Skeletal muscle tissue (tissue), 4 donors: ENCODE measurements around the gene ATP13A2. TPM values are rescaled to one million over a fixed set of nuclear protein-coding genes. Genes with fewer than 3 reads are reported as not detected.

ENCODE experiments used
- H3K27ac ChIP-seq: one replicate; pipeline ENCODE4 v1.7.0; 2013; ENCODE audit warnings: mild to moderate bottlenecking, low read depth, low read length, inconsistent platforms
- H3K27me3 ChIP-seq, 3 donors: one replicate each; pipeline ENCODE4 v1.7.0; 2013; ENCODE audit warnings: low read length in 3 of 3; ENCODE audit not compliant: control insufficient read depth in 3 of 3, insufficient read depth in 3 of 3
- H3K36me3 ChIP-seq, 3 donors: one replicate each; pipeline ENCODE4 v1.7.0; 2013; ENCODE audit warnings: low read length in 3 of 3; ENCODE audit not compliant: control insufficient read depth in 3 of 3, insufficient read depth in 3 of 3
- H3K4me1 ChIP-seq, 3 donors: one replicate each; pipeline ENCODE4 v1.7.0; 2013; ENCODE audit warnings: low read length in 3 of 3, mild to moderate bottlenecking in 3 of 3; ENCODE audit not compliant: control insufficient read depth in 3 of 3, insufficient read depth in 3 of 3
- H3K4me3 ChIP-seq, 3 donors: one replicate each; pipeline ENCODE4 v1.7.0; 2013; ENCODE audit warnings: low read length in 3 of 3
- H3K9ac ChIP-seq, 3 donors: one replicate each; pipeline ENCODE4 v1.7.0; 2013; ENCODE audit warnings: low read length in 3 of 3, mild to moderate bottlenecking in 3 of 3, moderate library complexity in 2 of 3, low read depth in 1 of 3
- H3K9me3 ChIP-seq, 3 donors: one replicate each; pipeline ENCODE4 v1.7.0; 2013; ENCODE audit warnings: low read length in 3 of 3; ENCODE audit not compliant: control insufficient read depth in 3 of 3
- total RNA-seq: library from RNA; depleted of rRNA; stranded (reverse); fragments of >200 nt; gene quantifications from one replicate; pipeline ENCODE4 v1.2.3, GENCODE V29; 2014
- donor health status: Osteomylitis.

Gene ATP13A2
- total RNA-seq, 1 donor from 2014 or later, result 8.9 TPM

- Histone ChIP-seq H3K9me3 (no peaks in the 10 kb centered on the region), H3K36me3 (peaks cover 14 to 33% (median 27%) of the 10 kb centered on the region in 3 donors), H3K27me3 (no peaks in the 10 kb centered on the region), H3K4me1 (no peaks in the 10 kb centered on the region), H3K9ac (no peak overlapping the region), H3K4me3 (no peak overlapping the region), H3K27ac (no peak overlapping the region)
Observed at GRCh38 chr1:17032741-17033140, 21.0 kb upstream of the ATP13A2 start.

GRCh38 chr1:17031436-17031835 lies 19.7 kb upstream of the ATP13A2 start:
- no peaks in the 10 kb centered on the region for H3K27me3 ChIP-seq
- H3K4me3 ChIP-seq, result no peak overlapping the region
- no peak overlapping the region for H3K27ac ChIP-seq
- H3K4me1 ChIP-seq, result no peaks in the 10 kb centered on the region
- no peaks in the 10 kb centered on the region for H3K9me3 ChIP-seq
- no peak overlapping the region for H3K9ac ChIP-seq
- H3K36me3 ChIP-seq, result peaks cover 27 to 42% (median 40%) of the 10 kb centered on the region in 3 donors

DNA sequence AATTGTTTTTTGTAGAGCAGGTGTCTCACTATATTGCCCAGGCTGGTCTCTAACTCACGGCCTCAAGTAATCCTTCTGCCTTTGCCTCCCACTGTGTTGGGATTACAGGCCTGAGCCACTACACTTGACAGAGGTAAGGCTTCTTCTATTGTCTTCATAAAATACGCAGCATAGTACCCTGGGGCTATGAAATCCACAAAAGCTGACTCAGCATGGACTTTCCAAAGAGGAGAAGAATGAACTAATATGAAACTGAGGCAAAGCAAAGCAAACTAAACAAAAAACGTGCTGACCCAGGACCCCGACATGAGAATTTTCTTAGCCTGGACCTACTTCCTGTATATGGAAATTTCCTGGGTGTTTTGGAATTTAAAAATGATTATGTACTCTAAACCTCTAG lies 18.5 kb upstream of the ATP13A2 start:
- Histone ChIP-seq H3K9me3 (no peaks in the 10 kb centered on the region), H3K27me3 (no peaks in the 10 kb centered on the region), H3K4me1 (no peaks in the 10 kb centered on the region), H3K9ac (no peak overlapping the region), H3K4me3 (no peak overlapping the region), H3K27ac (no peak overlapping the region), H3K36me3 (peaks cover 34 to 49% (median 47%) of the 10 kb centered on the region in 3 donors)

DNA sequence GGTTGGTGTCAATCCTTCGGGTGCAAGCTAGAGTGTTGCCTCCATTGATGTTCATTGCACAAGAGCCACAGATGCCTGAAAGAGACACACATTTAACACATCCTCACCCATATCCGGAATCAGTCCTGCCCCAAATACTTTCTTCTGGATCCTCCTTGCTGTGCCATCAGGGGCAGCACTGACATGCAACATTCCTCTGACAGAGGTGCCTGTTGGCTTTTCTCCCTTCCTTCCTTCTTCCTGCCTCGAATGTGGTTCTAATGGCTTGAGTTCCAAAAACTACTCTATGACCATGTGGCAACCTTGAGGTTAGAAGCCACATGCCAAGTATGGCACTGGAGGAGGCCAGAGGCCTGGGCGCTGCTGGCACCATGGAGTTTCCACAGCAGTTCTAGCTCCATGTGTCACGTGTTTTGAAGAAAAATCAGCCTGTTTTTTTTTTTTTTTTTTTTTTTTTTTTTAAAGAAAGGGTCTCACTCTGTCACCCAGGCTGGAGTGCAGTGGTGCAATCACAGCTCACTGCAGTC lies 17.0 kb upstream of the ATP13A2 start:
- Histone ChIP-seq H3K27ac (no peak overlapping the region), H3K4me1 (no peaks in the 10 kb centered on the region), H3K9ac (no peak overlapping the region), H3K4me3 (no peak overlapping the region), H3K9me3 (no peaks in the 10 kb centered on the region), H3K36me3 (peaks cover 42 to 62% (median 59%) of the 10 kb centered on the region in 3 donors), H3K27me3 (no peaks in the 10 kb centered on the region)

DNA sequence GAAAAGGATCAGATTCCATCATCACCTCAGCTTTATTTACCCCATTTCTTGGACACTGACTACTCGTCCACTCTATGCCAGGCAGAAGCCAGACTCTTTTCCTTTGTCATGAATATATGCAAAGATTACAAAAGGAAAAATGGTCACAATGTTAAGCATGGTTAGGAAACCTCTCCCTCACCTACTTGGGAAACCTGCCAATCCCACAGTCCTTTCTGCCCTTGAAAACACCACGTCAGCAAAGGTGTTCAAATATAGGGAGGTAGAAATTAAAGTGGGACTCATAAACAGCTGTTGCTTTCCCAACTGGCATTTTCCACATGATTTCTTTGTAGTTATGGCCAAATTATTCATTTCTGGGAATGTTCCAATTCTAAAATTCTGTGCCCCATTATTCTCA lies 16.2 kb upstream of the ATP13A2 start:
- Histone ChIP-seq H3K4me3 (no peak overlapping the region), H3K9ac (no peak overlapping the region), H3K4me1 (no peaks in the 10 kb centered on the region), H3K9me3 (no peaks in the 10 kb centered on the region), H3K36me3 (peaks cover 48 to 66% (median 63%) of the 10 kb centered on the region in 3 donors), H3K27me3 (no peaks in the 10 kb centered on the region), H3K27ac (no peak overlapping the region)

GRCh38 chr1:17027403-17027802 lies 15.7 kb upstream of the ATP13A2 start:
- no peak overlapping the region for H3K4me3 ChIP-seq
- H3K27me3 ChIP-seq, result no peaks in the 10 kb centered on the region
- no peak overlapping the region for H3K9ac ChIP-seq
- H3K27ac ChIP-seq, result no peak overlapping the region
- H3K9me3 ChIP-seq, result no peaks in the 10 kb centered on the region
- peaks cover 48 to 66% (median 63%) of the 10 kb centered on the region in 3 donors for H3K36me3 ChIP-seq
- H3K4me1 ChIP-seq, result no peaks in the 10 kb centered on the region

GRCh38 chr1:17024721-17025120 lies 13.0 kb upstream of the ATP13A2 start:
- Histone ChIP-seq H3K9me3 (no peaks in the 10 kb centered on the region), H3K4me3 (no peak overlapping the region), H3K27me3 (no peaks in the 10 kb centered on the region), H3K4me1 (no peaks in the 10 kb centered on the region), H3K9ac (no peak overlapping the region), H3K27ac (no peak overlapping the region), H3K36me3 (peaks cover 73 to 82% (median 78%) of the 10 kb centered on the region in 3 donors)

GRCh38 chr1:17023573-17023972 lies 11.8 kb upstream of the ATP13A2 start:
- Histone ChIP-seq H3K4me3 (no peak overlapping the region), H3K27ac (no peak overlapping the region), H3K36me3 (peaks cover 76 to 87% (median 87%) of the 10 kb centered on the region in 3 donors), H3K9me3 (no peaks in the 10 kb centered on the region), H3K9ac (no peak overlapping the region), H3K4me1 (no peaks in the 10 kb centered on the region), H3K27me3 (no peaks in the 10 kb centered on the region)

DNA sequence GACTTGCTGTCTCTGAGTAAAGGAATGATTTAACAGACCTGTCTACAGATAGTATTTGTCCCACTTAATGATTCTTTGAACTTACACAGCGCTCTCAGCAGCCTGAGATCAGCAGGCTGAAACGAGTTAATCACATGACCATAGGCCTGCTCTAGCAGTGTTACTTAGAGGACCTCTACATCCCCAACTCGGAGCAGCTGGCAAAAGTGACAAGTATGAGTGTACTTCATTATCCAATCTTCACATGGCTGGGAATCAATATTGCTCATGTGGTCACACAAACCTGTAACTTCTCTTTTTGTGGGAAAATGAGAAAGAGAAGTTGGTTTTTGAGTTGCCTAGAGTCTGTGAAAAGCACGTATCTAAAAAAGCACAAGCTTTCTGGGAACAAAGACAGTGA lies 11.4 kb upstream of the ATP13A2 start:
- H3K4me1 ChIP-seq, result no peaks in the 10 kb centered on the region
- no peak overlapping the region for H3K9ac ChIP-seq
- H3K9me3 ChIP-seq, result no peaks in the 10 kb centered on the region
- peaks cover 77 to 88% (median 87%) of the 10 kb centered on the region in 3 donors for H3K36me3 ChIP-seq
- H3K4me3 ChIP-seq, result no peak overlapping the region
- no peak overlapping the region for H3K27ac ChIP-seq
- H3K27me3 ChIP-seq, result no peaks in the 10 kb centered on the region

DNA sequence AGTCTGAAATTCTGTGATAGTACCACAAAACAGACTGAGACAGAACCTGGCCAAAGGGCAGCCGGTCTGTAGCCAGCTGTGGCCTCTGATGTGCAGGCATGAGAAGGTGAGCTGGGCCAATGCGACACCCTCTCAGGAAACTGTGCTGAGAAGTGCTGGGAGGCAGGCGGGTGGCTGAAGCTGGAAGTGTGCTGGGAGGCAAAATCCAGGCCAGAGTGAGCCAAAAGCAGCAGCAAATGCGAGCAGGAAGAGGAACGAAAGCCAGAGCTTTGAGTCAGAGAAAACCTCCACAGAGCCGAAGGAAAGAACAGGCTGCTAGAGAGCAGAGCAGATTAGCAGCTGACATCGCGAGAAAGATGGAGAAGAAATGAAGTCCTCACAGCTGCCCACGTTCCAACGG lies 10.2 kb upstream of the ATP13A2 start:
- no peak overlapping the region for H3K27ac ChIP-seq
- H3K9ac ChIP-seq, result no peak overlapping the region
- peaks cover 71 to 81% (median 81%) of the 10 kb centered on the region in 3 donors for H3K36me3 ChIP-seq
- H3K4me3 ChIP-seq, result no peak overlapping the region
- H3K9me3 ChIP-seq, result no peaks in the 10 kb centered on the region
- H3K27me3 ChIP-seq, result no peaks in the 10 kb centered on the region
- H3K4me1 ChIP-seq, result no peaks in the 10 kb centered on the region
